Prostate gland (tissue), 2 donors: ENCODE data around the gene IFNL2. TPM values are rescaled to one million over a fixed set of nuclear protein-coding genes. Genes with fewer than 3 reads are reported as not detected.
"Not testable (repeated sequence)": the region's sequence is repeated elsewhere in the genome, so short reads cannot be mapped to it uniquely, and the experiment has no call there.

Experiments
- DNase-seq: peaks from one replicate; pipeline ENCODE4 v3.0.0-alpha.2; 2019; ENCODE audit warnings: low spot score
- H3K27ac ChIP-seq, 2 donors: fragments of 200-600 bp; sonication (generic); 2 replicates each; pipeline ENCODE4 v1.5.1; 2017 to 2019
- H3K27me3 ChIP-seq: fragments of 200-600 bp; sonication (generic); replicated peaks from 2 replicates; pipeline ENCODE4 v1.5.1; 2019; ENCODE audit not compliant: insufficient read depth
- H3K36me3 ChIP-seq, 2 donors: fragments of 200-600 bp; sonication (generic); 1 replicate in 1 of 2; 2 replicates in 1 of 2; pipeline versions ENCODE4 v1.5.1 to v1.8.1; 2017 to 2019
- H3K4me1 ChIP-seq: fragments of 200-600 bp; sonication (generic); replicated peaks from 2 replicates; pipeline ENCODE4 v1.5.1; 2019
- H3K4me3 ChIP-seq, 2 donors: fragments of 200-600 bp; sonication (generic); 2 replicates each; pipeline ENCODE4 v1.5.1; 2017 to 2019
- H3K9me3 ChIP-seq: fragments of 200-600 bp; sonication (generic); 2 replicates; pipeline ENCODE4 v1.5.1; 2017
- CTCF ChIP-seq, 4 experiments: fragments of 200-600 bp in 2 of 4; fragments of 450-650 bp in 2 of 4; sonication (generic) in 2 of 4; IDR thresholded peaks; 1 replicate in 3 of 4; 2 replicates in 1 of 4; pipeline ENCODE4 v1.5.1; 2016 to 2019; ENCODE audit warnings: antibody characterized with exemption in 4 of 4, mild to moderate bottlenecking in 2 of 4, moderate library complexity in 2 of 4
- POLR2A ChIP-seq: fragments of 450-650 bp; IDR thresholded peaks from one replicate; pipeline ENCODE4 v1.6.1; 2016; ENCODE audit warnings: antibody characterized with exemption, mild to moderate bottlenecking
- POLR2AphosphoS5 ChIP-seq: sonication (generic); formaldehyde crosslinking; IDR thresholded peaks from one replicate; pipeline ENCODE4 v1.6.1; 2017; ENCODE audit warnings: antibody characterized with exemption
- WGBS: methylation state at CpG from one replicate; pipeline ENCODE4 v1.1.5; 2018; 5-methylcytosine and 5-hydroxymethylcytosine counted together
- intact Hi-C: fragments of 100-400 bp; cut with DNase I; formaldehyde crosslinking; loops from one replicate; pipeline ENCODE4 v1.14.2; 2022
- total RNA-seq, 2 donors: library from RNA; depleted of rRNA; stranded (reverse); fragments of >200 nt; gene quantifications; one replicate each; pipeline ENCODE4 v1.1.0, GENCODE V29; 2016

Gene IFNL2
- total RNA-seq, 2 donors from 2014 or later = not detected

GRCh38 chr19:39236527-39236926 lies 31.7 kb upstream of the IFNL2 start:
- no peaks in the 10 kb centered on the region for H3K27me3 ChIP-seq
- no peak overlapping the region for H3K4me3 ChIP-seq
- DNase-seq = no peak
- H3K9me3 ChIP-seq = no peaks in the 10 kb centered on the region
- TF ChIP-seq CTCF (IDR thresholded peaks at IDR 0.05) (no peak), POLR2A (no peak), POLR2AphosphoS5 (no peak)
- H3K36me3 ChIP-seq = no peaks in the 10 kb centered on the region
- no peaks in the 10 kb centered on the region for H3K4me1 ChIP-seq
- H3K27ac ChIP-seq = no peak overlapping the region
- 63% methylated on average over 12 of the region's 12 CpGs for WGBS
- intact Hi-C loops = no loop called here

GRCh38 chr19:39237200-39238184 lies 30.7 kb upstream of the IFNL2 start:
- DNase-seq = peak; percentile 49
- no peaks in the 10 kb centered on the region for H3K27me3 ChIP-seq
- H3K4me1 ChIP-seq = no peaks in the 10 kb centered on the region
- H3K36me3 ChIP-seq = no peaks in the 10 kb centered on the region
- H3K9me3 ChIP-seq = no peaks in the 10 kb centered on the region
- WGBS = 34% methylated on average over 22 of the region's 22 CpGs
- intact Hi-C loops = no loop called here
- TF ChIP-seq POLR2AphosphoS5 (no peak), CTCF (IDR thresholded peaks at IDR 0.05) (no peak), POLR2A (no peak)
- H3K4me3 ChIP-seq = no peak overlapping the region
- no peak overlapping the region for H3K27ac ChIP-seq

- no peaks in the 10 kb centered on the region for H3K9me3 ChIP-seq
- no peak overlapping the region for H3K27ac ChIP-seq
- intact Hi-C loops = no loop called here
- no peak for TF ChIP-seq CTCF (IDR thresholded peaks at IDR 0.05)
- TF ChIP-seq POLR2A = no peak
- no peak for TF ChIP-seq POLR2AphosphoS5
- WGBS = 80% methylated on average over 6 of the region's 6 CpGs
- DNase-seq = no peak
- H3K4me3 ChIP-seq = no peak overlapping the region
- no peaks in the 10 kb centered on the region for H3K4me1 ChIP-seq
- H3K36me3 ChIP-seq = no peaks in the 10 kb centered on the region
- no peaks in the 10 kb centered on the region for H3K27me3 ChIP-seq
These were observed 30.0 kb upstream of the IFNL2 start for GRCh38 chr19:39238209-39238608.

GRCh38 chr19:39238944-39239343 lies 29.3 kb upstream of the IFNL2 start:
- WGBS = 90% methylated on average over 6 of the region's 6 CpGs
- DNase-seq = no peak
- intact Hi-C loops = no loop called here
- Histone ChIP-seq H3K4me3 (no peak overlapping the region), H3K9me3 (no peaks in the 10 kb centered on the region), H3K27ac (no peak overlapping the region), H3K4me1 (no peaks in the 10 kb centered on the region), H3K27me3 (no peaks in the 10 kb centered on the region), H3K36me3 (no peaks in the 10 kb centered on the region)
- TF ChIP-seq POLR2AphosphoS5 = no peak
- no peak for TF ChIP-seq CTCF (IDR thresholded peaks at IDR 0.05)
- no peak for TF ChIP-seq POLR2A

GRCh38 chr19:39240421-39240820 lies 27.8 kb upstream of the IFNL2 start:
- intact Hi-C loops = no loop called here
- no peak for DNase-seq
- H3K27ac ChIP-seq = no peak overlapping the region
- TF ChIP-seq POLR2A (no peak), CTCF (IDR thresholded peaks at IDR 0.05) (no peak), POLR2AphosphoS5 (no peak)
- no peaks in the 10 kb centered on the region for H3K4me1 ChIP-seq
- 92% methylated on average over 7 of the region's 7 CpGs for WGBS
- no peak overlapping the region for H3K4me3 ChIP-seq
- no peaks in the 10 kb centered on the region for H3K9me3 ChIP-seq
- H3K27me3 ChIP-seq = no peaks in the 10 kb centered on the region
- H3K36me3 ChIP-seq = no peaks in the 10 kb centered on the region

- H3K9me3 ChIP-seq, H3K36me3 ChIP-seq, H3K27me3 ChIP-seq, DNase-seq, intact Hi-C loops, H3K4me1 ChIP-seq, H3K27ac ChIP-seq, H3K4me3 ChIP-seq: not testable (repeated sequence)
- WGBS = 77% methylated on average over 9 of the region's 13 CpGs
These were observed 24.5 kb upstream of the IFNL2 start for GRCh38 chr19:39243741-39244140.

- H3K4me3 ChIP-seq, H3K27me3 ChIP-seq, DNase-seq, H3K36me3 ChIP-seq, H3K27ac ChIP-seq, H3K4me1 ChIP-seq, intact Hi-C loops, H3K9me3 ChIP-seq: not testable (repeated sequence)
- WGBS = 85% methylated on average over 8 of the region's 12 CpGs
These were observed 23.6 kb upstream of the IFNL2 start, which contains the start of gene IFNL3 for GRCh38 chr19:39244410-39245100. IFNL3 (minus strand) TSS chr19:39245006; CDS start chr19:39244967, 39 bp downstream.
